ENCODE results near the gene ZNF611.
"Not testable (repeated sequence)": the region's sequence is repeated elsewhere in the genome, so short reads cannot be mapped to it uniquely, and the experiment has no call there.

ZNF611 gene

GRCh38 chr19:52734893-52735661, at the start of gene ZNF611:
Gene ZNF611 (minus strand): TSS chr19:52735044. CDS start chr19:52715894, 19,150 bp downstream.
- FAIRE-seq, result peak; percentile 96

GRCh38 chr19:52782864-52783263, 48.0 kb upstream of the ZNF611 start:
- FAIRE-seq, result not testable (repeated sequence)

GRCh38 chr19:52778811-52779210, 44.0 kb upstream of the ZNF611 start:
- no peak for FAIRE-seq

DNA sequence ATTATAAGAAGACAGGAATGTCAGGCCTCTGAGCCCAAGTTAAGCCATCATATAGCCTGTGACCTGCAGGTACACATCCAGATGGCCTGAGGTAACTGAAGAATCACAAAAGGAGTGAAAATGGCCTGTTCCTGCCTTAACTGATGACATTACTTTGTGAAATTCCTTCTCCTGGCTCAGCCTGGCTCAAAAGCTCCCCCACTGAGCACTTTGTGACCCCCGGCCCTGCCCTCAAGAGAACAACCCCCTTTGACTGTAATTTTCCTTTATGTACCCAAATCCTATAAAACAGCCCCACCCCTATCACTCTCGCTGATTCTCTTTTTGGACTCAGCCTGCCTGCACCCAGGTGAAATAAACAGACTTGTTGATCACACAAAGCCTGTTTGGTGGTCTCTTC, 21.6 kb upstream of the ZNF611 start:
- FAIRE-seq, result not testable (repeated sequence)

DNA sequence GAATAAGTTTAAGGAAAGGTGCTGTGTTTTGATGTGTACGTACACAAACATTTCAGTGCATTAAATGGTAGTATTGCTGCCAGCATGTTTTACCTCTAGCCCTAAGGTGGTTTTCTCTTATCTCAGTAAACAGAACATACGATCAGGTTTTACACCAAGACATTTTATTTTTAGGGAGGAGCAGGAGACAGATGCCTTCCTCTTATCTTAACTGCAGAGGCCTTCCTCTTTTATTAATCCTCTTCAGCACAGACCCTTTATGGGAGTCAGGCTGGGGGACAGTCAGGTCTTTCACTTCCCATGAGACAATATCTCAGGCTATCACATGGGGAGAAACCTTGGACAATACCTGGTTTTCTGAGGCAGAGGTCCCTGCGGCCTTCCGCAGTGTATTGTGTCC, 14.9 kb upstream of the ZNF611 start:
- no peak for FAIRE-seq

- no peak for FAIRE-seq
These were observed 13.6 kb upstream of the ZNF611 start for GRCh38 chr19:52748336-52748950.

DNA sequence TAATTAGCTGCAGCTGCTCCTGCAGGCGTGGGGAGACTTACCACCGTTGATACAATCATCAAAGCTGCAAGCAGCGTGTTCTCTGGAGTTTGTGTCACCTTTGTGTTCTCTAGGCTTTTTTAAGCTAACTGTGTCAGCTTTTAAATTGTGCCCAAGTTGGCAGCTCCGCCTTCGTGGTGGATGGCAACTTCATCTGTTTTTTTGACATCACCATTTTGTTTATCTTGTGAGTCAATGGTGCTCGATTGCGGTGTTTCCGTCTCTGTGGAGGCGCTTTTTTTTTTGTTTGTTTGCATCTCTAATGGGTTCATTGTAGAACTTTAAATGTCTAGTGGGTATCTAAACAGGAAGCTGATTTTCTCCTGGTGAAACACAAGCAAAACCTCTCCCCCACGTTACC, 11.1 kb upstream of the ZNF611 start:
- not testable (repeated sequence) for FAIRE-seq

GRCh38 chr19:52743091-52743490, 8.2 kb upstream of the ZNF611 start:
- FAIRE-seq, result no peak

- FAIRE-seq, result no peak
These were observed 7.7 kb upstream of the ZNF611 start for GRCh38 chr19:52742516-52742915.

- FAIRE-seq, result no peak
These were observed 7.2 kb upstream of the ZNF611 start for GRCh38 chr19:52741951-52742485.

DNA sequence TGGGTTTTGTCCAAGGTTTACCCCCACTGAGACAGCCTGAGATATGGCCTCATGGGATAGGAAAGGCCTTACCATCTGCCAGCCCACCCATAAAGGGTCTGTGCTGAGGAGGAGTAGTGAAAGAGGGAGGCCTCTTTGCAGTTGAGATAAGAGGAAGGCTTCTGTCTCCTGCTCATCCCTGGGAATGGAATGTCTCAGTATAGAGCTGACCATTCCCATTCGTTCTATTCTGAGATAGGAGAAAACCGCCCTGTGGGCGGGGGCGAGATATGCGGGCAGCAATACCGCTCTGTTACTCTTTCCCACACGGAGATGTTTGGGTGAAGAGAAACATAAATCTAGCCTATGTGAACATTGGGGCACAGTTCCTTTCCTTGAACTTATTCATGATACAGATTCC, 6.5 kb upstream of the ZNF611 start:
- FAIRE-seq, result not testable (repeated sequence)

GRCh38 chr19:52739576-52739975, 4.7 kb upstream of the ZNF611 start:
- FAIRE-seq, result no peak

- FAIRE-seq, result no peak
These were observed 890 bp upstream of the ZNF611 start for GRCh38 chr19:52735734-52736133.

DNA sequence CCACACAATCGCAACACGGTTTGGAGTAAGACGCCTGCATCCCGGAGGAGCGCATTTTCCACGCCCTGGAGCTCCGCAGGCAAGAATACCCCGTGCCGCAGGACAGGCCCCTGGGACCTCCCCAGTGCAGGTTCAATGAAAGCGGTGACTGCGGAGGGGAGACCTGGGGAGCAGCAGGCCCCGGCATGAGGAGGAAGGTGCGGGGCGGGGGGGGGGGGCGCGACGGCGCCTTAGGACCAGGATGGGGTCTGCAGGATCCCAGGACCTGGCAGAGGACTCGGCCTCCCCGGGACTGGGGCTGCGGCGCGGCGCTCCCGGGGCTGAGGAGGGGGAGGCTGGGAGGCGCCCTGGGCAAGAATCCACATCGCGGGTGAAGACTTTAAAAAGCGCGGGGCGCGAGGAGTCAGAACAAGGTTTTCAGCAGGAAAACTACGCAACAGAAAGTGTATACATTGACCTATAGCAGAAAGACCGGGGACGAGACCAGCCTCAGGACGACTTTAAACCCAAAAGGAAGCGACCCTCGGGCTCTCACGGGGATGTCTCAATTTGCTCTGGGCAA, 432 bp downstream of the ZNF611 start:
- no peak for FAIRE-seq

DNA sequence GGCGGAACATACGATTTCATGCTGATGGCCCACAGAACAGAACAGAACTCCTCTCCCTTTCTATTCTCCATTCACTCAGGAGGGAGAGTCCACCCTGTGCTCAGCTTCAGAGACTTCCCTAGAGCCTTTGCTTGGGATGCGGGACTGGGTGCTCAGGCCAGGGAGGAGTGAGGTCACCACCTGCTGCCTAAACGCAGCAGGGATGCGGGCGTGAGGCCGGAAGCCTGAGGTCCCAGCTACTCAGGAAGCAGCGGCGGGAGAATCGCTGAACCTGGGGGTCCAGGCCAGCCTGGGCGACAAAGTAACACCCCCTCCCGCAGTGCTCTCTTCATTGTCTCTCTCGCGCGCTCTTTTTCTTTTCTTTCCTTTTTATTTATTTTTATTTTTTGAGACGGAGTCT, 8.8 kb downstream of the ZNF611 start:
- FAIRE-seq, result not testable (repeated sequence)

DNA sequence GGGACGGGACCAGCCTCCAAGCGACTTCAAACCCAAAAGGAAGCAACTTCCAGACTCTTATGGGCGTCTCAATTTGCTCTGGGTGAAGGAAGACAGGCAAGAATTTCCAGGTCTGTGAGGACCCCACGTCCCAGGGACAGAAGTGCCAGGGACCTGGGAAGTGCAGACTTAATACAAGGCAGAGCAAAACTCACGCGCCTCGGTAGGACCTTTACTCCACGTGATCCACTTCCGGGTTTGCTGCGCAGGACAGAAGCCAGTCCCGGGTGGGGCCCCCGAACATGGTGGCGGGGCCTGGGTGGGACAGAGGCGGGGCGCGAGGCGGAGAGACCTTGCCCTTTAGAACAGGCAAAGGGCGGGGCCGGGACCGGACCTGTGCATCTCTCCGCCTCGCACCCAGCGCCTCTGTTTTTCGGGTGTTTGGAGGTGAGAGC, 9.3 kb downstream of the ZNF611 start:
- FAIRE-seq, result no peak

DNA sequence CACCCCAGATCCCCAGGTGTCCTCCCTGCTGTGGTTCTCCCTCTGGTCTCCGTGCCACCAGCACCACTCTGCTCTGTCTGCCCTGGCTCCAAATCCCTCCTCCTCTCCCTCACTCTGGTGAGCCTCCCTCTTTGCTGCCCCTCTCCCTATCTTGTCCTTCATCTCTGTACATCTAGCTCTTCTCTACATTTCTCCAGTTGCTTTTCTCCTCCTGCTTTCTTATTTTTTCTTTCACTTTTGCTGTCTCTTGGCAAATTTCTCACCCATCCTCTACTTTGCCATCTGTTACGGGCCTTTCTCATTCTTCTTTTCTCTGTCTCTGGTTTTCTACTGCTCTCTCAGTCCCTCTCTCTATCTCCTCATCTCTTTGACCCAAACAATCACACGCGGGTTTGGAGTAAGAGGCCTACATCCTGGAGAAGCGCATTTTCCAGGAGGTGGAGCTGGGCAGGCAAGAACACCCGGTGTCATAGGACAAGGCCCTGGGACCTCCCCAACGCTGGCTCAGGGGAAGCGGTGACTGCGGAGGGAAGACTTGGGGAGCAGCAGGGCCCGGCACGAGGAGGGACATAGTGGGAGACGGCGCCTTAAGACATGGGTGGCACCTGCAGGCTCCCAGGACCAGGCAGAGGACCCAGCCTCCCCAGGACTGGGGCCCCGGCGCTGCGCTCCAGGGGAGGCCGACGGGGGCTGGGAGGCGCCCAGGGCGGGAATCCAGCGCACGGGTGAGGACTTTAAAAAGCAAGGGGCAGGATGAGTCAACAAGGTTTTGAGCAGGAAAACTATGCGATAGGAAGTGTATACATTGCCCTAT, 9.9 kb downstream of the ZNF611 start:
- FAIRE-seq, result no peak

GRCh38 chr19:52723907-52724598, 10.8 kb downstream of the ZNF611 start:
- not testable (repeated sequence) for FAIRE-seq

DNA sequence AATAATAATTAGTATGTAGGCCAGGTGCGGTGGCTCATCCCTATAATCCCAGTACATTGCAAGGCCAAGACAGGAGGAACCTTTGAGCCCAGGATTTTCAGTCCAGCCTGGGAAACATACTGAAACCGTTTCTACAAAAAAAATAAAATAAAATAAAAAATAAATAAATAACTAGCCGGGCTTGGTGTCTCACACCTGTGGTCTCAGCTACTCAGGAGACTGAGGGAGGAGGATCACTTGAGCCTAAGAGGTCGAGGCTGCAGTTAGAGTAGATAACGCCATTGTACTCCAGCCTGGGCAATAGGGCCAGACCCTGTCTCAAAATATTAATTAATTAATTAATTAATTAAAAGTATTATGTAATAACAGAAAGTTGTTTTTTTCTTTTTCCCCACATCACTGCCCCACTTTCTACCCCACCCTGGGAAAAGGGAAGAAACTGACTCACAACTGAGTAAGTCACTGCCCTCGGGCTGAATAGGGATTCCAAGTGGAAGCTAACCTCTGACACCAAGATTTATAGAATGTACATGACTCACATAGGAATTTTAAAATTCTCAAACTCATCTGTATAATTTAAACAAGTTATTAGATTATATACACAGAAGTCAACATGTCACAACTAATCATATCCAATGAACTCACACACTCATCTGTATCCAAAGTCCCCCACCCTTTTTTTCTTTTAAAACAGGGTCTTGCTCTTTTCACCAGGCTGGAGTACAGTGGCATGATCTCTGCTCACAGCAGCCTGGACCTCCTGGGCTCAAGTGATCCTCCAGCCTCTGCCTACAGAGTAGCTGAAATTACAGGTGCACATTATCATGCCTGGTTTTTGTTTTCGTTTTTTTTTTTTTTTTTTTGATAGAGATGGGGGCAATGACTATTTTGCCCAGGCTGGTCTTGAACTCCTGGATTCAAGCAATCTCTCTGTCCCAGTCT, 12.5 kb downstream of the ZNF611 start:
- FAIRE-seq, result no peak

GRCh38 chr19:52720541-52720940, 14.3 kb downstream of the ZNF611 start:
- FAIRE-seq, result not testable (repeated sequence)

DNA sequence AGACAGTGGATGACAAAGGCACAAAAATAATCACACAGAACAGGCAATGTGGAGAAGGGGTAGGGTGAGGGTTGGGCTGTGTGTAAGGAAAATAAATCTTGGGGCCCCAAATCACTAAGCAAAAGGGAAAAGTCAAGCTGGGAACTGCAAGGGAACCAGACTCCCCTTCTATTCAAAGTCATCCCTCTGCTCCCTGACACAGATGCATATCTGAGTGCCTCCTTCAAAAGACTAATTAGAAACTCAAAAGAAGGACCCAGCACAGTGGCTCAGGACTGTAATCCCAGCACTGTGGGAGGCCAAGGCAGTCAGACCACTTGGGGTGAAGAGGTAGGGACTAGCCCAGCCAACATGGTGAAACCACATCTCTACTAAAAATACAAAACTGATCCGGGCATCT, 18.3 kb downstream of the ZNF611 start:
- no peak for FAIRE-seq
